NB4 (cell line): ENCODE data around the gene SSH2.
A peak's percentile ranks its signal among the peaks of the same experiment; 100 is the strongest.

Experiments
- DNase-seq: peaks from one replicate; pipeline ENCODE4 v3.0.0; 2010; ENCODE audit warnings: low read depth
- H3K4me3 ChIP-seq: one replicate; pipeline ENCODE4 v1.5.1; 2011; ENCODE audit warnings: mild to moderate bottlenecking, low read depth, low read length, moderate library complexity
- CTCF ChIP-seq: IDR thresholded peaks from one replicate; pipeline ENCODE4 v1.5.1; 2012; ENCODE audit warnings: low read depth, low read length
- MAX ChIP-seq: IDR thresholded peaks from 2 replicates; pipeline ENCODE4 v1.6.1; 2011; ENCODE audit warnings: low read depth, low read length
- MYC ChIP-seq: IDR thresholded peaks from 2 replicates; pipeline ENCODE4 v1.6.1; 2011; ENCODE audit warnings: low read depth, low read length
- POLR2A ChIP-seq: IDR thresholded peaks from 2 replicates; pipeline ENCODE4 v1.6.1; 2011; ENCODE audit warnings: mild to moderate bottlenecking; ENCODE audit not compliant: insufficient read length; ENCODE audit errors: extremely low read depth

Gene SSH2

GRCh38 chr17:29620271-29620670, 309.8 kb downstream of the SSH2 start:
- no peak for DNase-seq
- TF ChIP-seq CTCF (no peak), MYC (no peak), MAX (no peak), POLR2A (no peak)
- no peak overlapping the region for H3K4me3 ChIP-seq

- TF ChIP-seq CTCF (peak; percentile 47), POLR2A (no peak), MYC (no peak), MAX (no peak)
- DNase-seq: peak; percentile 72
- H3K4me3 ChIP-seq: no peak overlapping the region
Observed at GRCh38 chr17:29619251-29619650, 310.8 kb downstream of the SSH2 start.

- no peak overlapping the region for H3K4me3 ChIP-seq
- TF ChIP-seq CTCF (no peak), MAX (no peak), MYC (no peak), POLR2A (no peak)
- DNase-seq: no peak
Observed at GRCh38 chr17:29618272-29619065, 311.6 kb downstream of the SSH2 start.

GRCh38 chr17:29617481-29618271, 312.4 kb downstream of the SSH2 start:
- peak overlapping the region; percentile 43 for H3K4me3 ChIP-seq
- DNase-seq: peak; percentile 93

GRCh38 chr17:29617125-29617480, 312.9 kb downstream of the SSH2 start:
- peak; percentile 94 for DNase-seq
- TF ChIP-seq POLR2A (peak; percentile 26), MYC (peak; percentile 58; the same call in 1 of the 2 replicates), MAX (peak; percentile 79), CTCF (peak; percentile 89)
- no peak overlapping the region for H3K4me3 ChIP-seq

More at GRCh38 chr17:29617481-29618271, 312.4 kb downstream of the SSH2 start:
- TF ChIP-seq CTCF (peak; percentile 89), POLR2A (no peak), MAX (peak; percentile 39; the same call in 1 of the 2 replicates), MYC (peak; percentile 54; the same call in 1 of the 2 replicates)
